Fibroblast of skin of left biceps (primary cell): Measurements from ENCODE around the gene VPS33A.

Experiments used
- DNase-seq, 2 experiments: peaks; one replicate each; pipeline ENCODE4 v3.0.0-alpha.2; 2013; ENCODE audit warnings: low read depth in 2 of 2

VPS33A gene

GRCh38 chr12:122250536-122250935 lies 15.8 kb downstream of the VPS33A start:
- DNase-seq = no peak

GRCh38 chr12:122250047-122250446 lies 16.2 kb downstream of the VPS33A start:
- DNase-seq = no peak

GRCh38 chr12:122245553-122245952 lies 20.7 kb downstream of the VPS33A start:
- DNase-seq = no peak

GRCh38 chr12:122244565-122245371 lies 21.5 kb downstream of the VPS33A start:
- DNase-seq = no peak

- DNase-seq = no peak
Measured at GRCh38 chr12:122243965-122244364, 22.3 kb downstream of the VPS33A start.

- no peak for DNase-seq
Measured at GRCh38 chr12:122238861-122239260, 27.4 kb downstream of the VPS33A start.

GRCh38 chr12:122235741-122236140 lies 30.6 kb downstream of the VPS33A start:
- DNase-seq = no peak

GRCh38 chr12:122232691-122233090 lies 33.6 kb downstream of the VPS33A start:
- DNase-seq = no peak

- no peak for DNase-seq
Measured at GRCh38 chr12:122230798-122231197, 35.5 kb downstream of the VPS33A start.

GRCh38 chr12:122228092-122228491 lies 38.2 kb downstream of the VPS33A start:
- no peak for DNase-seq

GRCh38 chr12:122227341-122227740 lies 39.0 kb downstream of the VPS33A start:
- no peak for DNase-seq

GRCh38 chr12:122226366-122227125 lies 39.7 kb downstream of the VPS33A start:
- no peak for DNase-seq

GRCh38 chr12:122225683-122226365 lies 40.5 kb downstream of the VPS33A start, which contains the start of gene DIABLO:
DIABLO (minus strand) TSS chr12:122226052; CDS start chr12:122226014, 38 bp downstream.
- DNase-seq = peak; percentile 98 to 99

GRCh38 chr12:122216445-122216844 lies 49.8 kb downstream of the VPS33A start:
- DNase-seq = no peak

- DNase-seq = no peak
Measured at GRCh38 chr12:122215771-122216170, 50.5 kb downstream of the VPS33A start.

- DNase-seq = no peak
Measured at GRCh38 chr12:122208073-122208820, 58.0 kb downstream of the VPS33A start.

GRCh38 chr12:122207391-122207790 lies 58.9 kb downstream of the VPS33A start:
- no peak for DNase-seq

- DNase-seq = no peak
Measured at GRCh38 chr12:122206976-122207375, 59.3 kb downstream of the VPS33A start.

GRCh38 chr12:122206111-122206881 lies 60.0 kb downstream of the VPS33A start:
- no peak for DNase-seq

GRCh38 chr12:122205053-122205925 lies 61.0 kb downstream of the VPS33A start:
- DNase-seq = no peak
